Measurements from ENCODE around the gene MORN2. TPM values are rescaled to one million over a fixed set of nuclear protein-coding genes. Genes with fewer than 3 reads are reported as not detected.

The MORN2 gene
- polyA plus RNA-seq, 2 of the 4 experiments (the other 2 are of a cell fraction) = 44.7 to 54.7 TPM

- ATAC-seq = no peak
- H3K27ac ChIP-seq = no peak overlapping the region
Measured at GRCh38 chr2:38863061-38863695, 12.6 kb upstream of the MORN2 start.

GRCh38 chr2:38866773-38867443 lies 8.9 kb upstream of the MORN2 start:
- FAIRE-seq = no peak
- Histone ChIP-seq H3K9me3 (peaks cover 17% of the 10 kb centered on the region; the same call in 2 of the 3 replicates), H3K4me3 (no peak overlapping the region), H3K4me2 (no peak overlapping the region), H3K27ac (no peak overlapping the region), H3K4me1 (no peaks in the 10 kb centered on the region)
- no peak for DNase-seq (ENCODE audit: low read depth in 1 of 2, low spot score in 1 of 2)
- TF ChIP-seq ATOH8 (CRISPR knock-in tag; IDR thresholded peaks at IDR 0.05; ENCODE audit: low read depth) = no peak
- TF ChIP-seq CEBPB (IDR thresholded peaks at IDR 0.05) = no peak
- TF ChIP-seq JUN (IDR thresholded peaks at IDR 0.05) = no peak
- TF ChIP-seq CTCF (IDR thresholded peaks at IDR 0.05) = no peak
- no peak for TF ChIP-seq TFCP2L1 (CRISPR knock-in tag; IDR thresholded peaks at IDR 0.05)
- TF ChIP-seq CHD2 (IDR thresholded peaks at IDR 0.05; ENCODE audit: low read length, partially characterized antibody) = no peak
- TF ChIP-seq ZC3H11A (IDR thresholded peaks at IDR 0.05) = no peak
- CTCF ChIA-PET = no interaction called here
- POLR2A ChIA-PET = no interaction called here
- 95% methylated on average over 3 of the region's 3 CpGs for WGBS (ENCODE audit: missing lambda C conversion rate)
- no peak for ATAC-seq

More at GRCh38 chr2:38863061-38863695, 12.6 kb upstream of the MORN2 start:
- Histone ChIP-seq H3K4me3 (no peak overlapping the region), H3K4me2 (no peak overlapping the region), H3K9me3 (peaks cover 2% of the 10 kb centered on the region; the same call in 1 of the 3 replicates), H3K4me1 (no peaks in the 10 kb centered on the region)
- WGBS (ENCODE audit: missing lambda C conversion rate) = 94% methylated on average over 2 of the region's 2 CpGs
- no peak for TF ChIP-seq ELK1 (IDR thresholded peaks at IDR 0.05; ENCODE audit: low read depth, low read length)
- no peak for TF ChIP-seq TFCP2L1 (CRISPR knock-in tag; IDR thresholded peaks at IDR 0.05)
- TF ChIP-seq RAD21 (conservative IDR thresholded peaks at IDR 0.05 in 1 of 2, IDR thresholded peaks at IDR 0.05 in 1 of 2) = no peak
- TF ChIP-seq HOXB5 (CRISPR knock-in tag; IDR thresholded peaks at IDR 0.05) = no peak
- no peak for TF ChIP-seq CTCF (IDR thresholded peaks at IDR 0.05)
- TF ChIP-seq NPAS2 (CRISPR knock-in tag; IDR thresholded peaks at IDR 0.05; ENCODE audit: borderline replicate concordance) = no peak
- no peak for TF ChIP-seq NFE2L2 (conservative IDR thresholded peaks at IDR 0.05; ENCODE audit: low read length)
- TF ChIP-seq MAZ (IDR thresholded peaks at IDR 0.05; ENCODE audit: borderline replicate concordance, low read depth, low read length) = no peak
- no peak for TF ChIP-seq ZFP36 (IDR thresholded peaks at IDR 0.05; ENCODE audit: borderline replicate concordance, partially characterized antibody)
- TF ChIP-seq ATOH8 (CRISPR knock-in tag; IDR thresholded peaks at IDR 0.05; ENCODE audit: low read depth) = no peak
- POLR2A ChIA-PET = interaction anchor here (0.7 kb wide), 1 partner anchor 161 kb away, joined by 5 read pairs; no protein-coding TSS in a partner anchor
- FAIRE-seq (no peak), DNase-seq (ENCODE audit: low read depth in 1 of 2, low spot score in 1 of 2) (no peak)
- CTCF ChIA-PET = no interaction called here
